H1 (cell line): ENCODE data around the gene HEATR5A. TPM values are rescaled to one million over a fixed set of nuclear protein-coding genes. Genes with fewer than 3 reads are reported as not detected.

Experiments used
- CTCF ChIA-PET: fragments of 300-600 bp; sonication (Branson Sonifier 250); formaldehyde crosslinking; loops from one replicate; lab custom pipeline; 2021; ENCODE audit not compliant: partially characterized antibody; lab: Charles Lee
- POLR2A ChIA-PET: fragments of 300-600 bp; sonication (Branson Sonifier 250); formaldehyde crosslinking; loops from one replicate; lab custom pipeline; 2021; ENCODE audit warnings: inconsistent platforms; ENCODE audit not compliant: partially characterized antibody; lab: Charles Lee
- DNase-seq, 2 experiments: peaks; one replicate each; pipeline versions ENCODE4 v3.0.0 to v3.0.0-alpha.2; 2010 to 2022; ENCODE audit warnings: low spot score in 2 of 2, low read depth in 1 of 2, mixed read lengths in 1 of 2
- FAIRE-seq: peaks from 2 replicates; lab custom pipeline; 2011; peaks lifted over from hg19 to GRCh38; lab: Jason Lieb, UNC
- H2AFZ ChIP-seq: 2 replicates; pipeline ENCODE4 v1.8.1; 2012; ENCODE audit warnings: low read length, inconsistent platforms
- H2AK5ac ChIP-seq: 2 replicates; pipeline ENCODE4 v1.6.1; 2013; ENCODE audit warnings: low read depth, low read length
- H2BK120ac ChIP-seq: replicated peaks from 2 replicates; pipeline ENCODE3; 2013; ENCODE audit warnings: low read depth, low read length, inconsistent platforms
- H2BK12ac ChIP-seq: 2 replicates; pipeline ENCODE4 v1.6.1; 2013; ENCODE audit warnings: low read depth, low read length
- H2BK15ac ChIP-seq: 2 replicates; pipeline ENCODE4 v1.6.1; 2013; ENCODE audit warnings: low read length
- H2BK20ac ChIP-seq: 2 replicates; pipeline ENCODE4 v1.6.1; 2013; ENCODE audit warnings: low read length
- H2BK5ac ChIP-seq: 2 replicates; pipeline ENCODE4 v1.6.1; 2013; ENCODE audit warnings: low read depth, low read length
- H3K14ac ChIP-seq: 2 replicates; pipeline ENCODE4 v1.6.1; 2013; ENCODE audit warnings: inconsistent platforms; ENCODE audit not compliant: insufficient read length
- H3K18ac ChIP-seq: 2 replicates; pipeline ENCODE4 v1.6.1; 2013; ENCODE audit warnings: low read length; ENCODE audit errors: extremely low read depth
- H3K23ac ChIP-seq: 2 replicates; pipeline ENCODE4 v1.6.1; 2013; ENCODE audit warnings: inconsistent platforms; ENCODE audit not compliant: insufficient read length
- H3K23me2 ChIP-seq: 2 replicates; pipeline ENCODE4 v1.6.1; 2013; ENCODE audit warnings: low read depth, low read length
- H3K27ac ChIP-seq: 2 replicates; pipeline ENCODE4 v1.6.1; 2011; ENCODE audit warnings: low read depth, low read length, inconsistent platforms
- H3K27me3 ChIP-seq, 4 experiments: replicated peaks in 1 of 4; 1 replicate in 1 of 4; 2 replicates in 3 of 4; pipeline versions ENCODE4 v1.6.1 to v1.8.1; 2011 to 2013; ENCODE audit warnings: low read length in 3 of 4, mild to moderate bottlenecking in 3 of 4, inconsistent platforms in 2 of 4, mixed read lengths in 2 of 4, moderate library complexity in 1 of 4; ENCODE audit not compliant: control insufficient read depth in 3 of 4, insufficient read depth in 3 of 4; ENCODE audit errors: extremely low read depth in 1 of 4
- H3K36me3 ChIP-seq, 4 experiments: 2 replicates each; pipeline versions ENCODE4 v1.6.1 to v1.8.1; 2011 to 2013; ENCODE audit warnings: mild to moderate bottlenecking in 4 of 4, low read length in 3 of 4, moderate library complexity in 2 of 4, control low read depth in 1 of 4, inconsistent platforms in 1 of 4; ENCODE audit not compliant: insufficient read depth in 4 of 4, control insufficient read depth in 2 of 4
- H3K4ac ChIP-seq: replicated peaks from 2 replicates; pipeline ENCODE3; 2013; ENCODE audit warnings: low read length, low read depth, mixed read lengths, inconsistent platforms; ENCODE audit not compliant: insufficient read length
- H3K4me1 ChIP-seq, 4 experiments: replicated peaks in 1 of 4; 1 replicate in 1 of 4; 2 replicates in 3 of 4; pipeline versions ENCODE4 v1.6.1 to v1.8.1; 2011 to 2013; ENCODE audit warnings: low read length in 3 of 4, inconsistent platforms in 2 of 4, mixed read lengths in 1 of 4; ENCODE audit not compliant: insufficient read depth in 4 of 4, control insufficient read depth in 3 of 4
- H3K4me2 ChIP-seq, 2 experiments: 2 replicates each; pipeline versions ENCODE4 v1.6.1 to v1.8.1; 2011 to 2013; ENCODE audit warnings: low read depth in 2 of 2, low read length in 2 of 2, control low read depth in 1 of 2, inconsistent platforms in 1 of 2, mild to moderate bottlenecking in 1 of 2; ENCODE audit not compliant: insufficient read depth in 1 of 2
- H3K4me3 ChIP-seq, 4 experiments: fragments of 200-600, 300-600 bp in 1 of 4; sonication (generic), shearing (Covaris generic), sonication (Bioruptor Twin) in 1 of 4; 2 replicates each; pipeline versions ENCODE4 v1.5.1 to v1.8.1; 2011 to 2016; ENCODE audit warnings: low read length in 4 of 4, low read depth in 3 of 4, control low read depth in 2 of 4, inconsistent platforms in 2 of 4, mild to moderate bottlenecking in 2 of 4, mixed read lengths in 1 of 4, moderate library complexity in 1 of 4; ENCODE audit not compliant: insufficient read depth in 2 of 4; ENCODE audit errors: extremely low read depth in 1 of 4
- H3K56ac ChIP-seq: replicated peaks from 2 replicates; pipeline ENCODE3; 2013; ENCODE audit warnings: low read depth, mild to moderate bottlenecking, mixed read lengths, low read length, inconsistent platforms; ENCODE audit not compliant: insufficient read length
- H3K79me1 ChIP-seq: 2 replicates; pipeline ENCODE4 v1.6.1; 2013; ENCODE audit warnings: low read depth, low read length, control low read depth
- H3K79me2 ChIP-seq, 2 experiments: 2 replicates each; pipeline versions ENCODE4 v1.6.1 to v1.8.1; 2012 to 2013; ENCODE audit warnings: low read length in 2 of 2, mild to moderate bottlenecking in 2 of 2, inconsistent platforms in 1 of 2; ENCODE audit not compliant: insufficient read depth in 2 of 2, control insufficient read depth in 1 of 2
- H3K9ac ChIP-seq, 4 experiments: replicated peaks in 1 of 4; 1 replicate in 1 of 4; 2 replicates in 3 of 4; pipeline versions ENCODE4 v1.6.1 to v1.8.1; 2011 to 2013; ENCODE audit warnings: low read depth in 3 of 4, low read length in 3 of 4, control low read depth in 2 of 4, mild to moderate bottlenecking in 2 of 4, moderate library complexity in 2 of 4, inconsistent platforms in 1 of 4; ENCODE audit errors: extremely low read depth in 1 of 4
- H3K9me3 ChIP-seq, 2 experiments: 2 replicates each; pipeline versions ENCODE4 v1.6.1 to v1.8.1; 2012 to 2013; ENCODE audit warnings: mild to moderate bottlenecking in 2 of 2, moderate library complexity in 2 of 2, control low read depth in 1 of 2, inconsistent platforms in 1 of 2, low read depth in 1 of 2, low read length in 1 of 2, mixed read lengths in 1 of 2; ENCODE audit not compliant: insufficient read depth in 2 of 2
- H4K20me1 ChIP-seq, 2 experiments: replicated peaks in 1 of 2; 2 replicates each; pipeline versions ENCODE3 to v1.8.1; 2011 to 2013; ENCODE audit warnings: inconsistent platforms in 2 of 2, low read length in 2 of 2, mild to moderate bottlenecking in 1 of 2; ENCODE audit not compliant: insufficient read depth in 2 of 2, control insufficient read depth in 1 of 2
- H4K5ac ChIP-seq: 2 replicates; pipeline ENCODE4 v1.6.1; 2013; ENCODE audit warnings: low read length, low read depth, mixed read lengths, inconsistent platforms; ENCODE audit not compliant: insufficient read length
- H4K8ac ChIP-seq: 2 replicates; pipeline ENCODE4 v1.8.0; 2013; ENCODE audit warnings: mild to moderate bottlenecking, moderate library complexity, low read length, inconsistent platforms; ENCODE audit not compliant: insufficient read depth; ENCODE audit errors: extremely low read depth
- H4K91ac ChIP-seq: replicated peaks from 2 replicates; pipeline ENCODE3; 2013; ENCODE audit warnings: low read length, mixed read lengths, inconsistent platforms; ENCODE audit not compliant: insufficient read length
- CHD1 ChIP-seq: IDR thresholded peaks from 2 replicates; pipeline ENCODE4 v1.6.1; 2012; ENCODE audit warnings: low read depth, low read length, improper control_type of control experiment
- NANOG ChIP-seq: IDR thresholded peaks from 2 replicates; pipeline ENCODE4 v1.6.1; 2011; ENCODE audit warnings: low read length, low read depth, mild to moderate bottlenecking, inconsistent platforms; ENCODE audit not compliant: insufficient read depth, poor library complexity, severe bottlenecking
- NRF1 ChIP-seq: IDR thresholded peaks from 2 replicates; pipeline ENCODE4 v1.6.1; 2011; ENCODE audit warnings: mild to moderate bottlenecking, low read depth, low read length, improper control_type of control experiment
- POU5F1 ChIP-seq: IDR thresholded peaks from 2 replicates; pipeline ENCODE4 v1.6.1; 2011; ENCODE audit warnings: low read depth, mild to moderate bottlenecking, low read length, moderate library complexity
- RFX5 ChIP-seq: IDR thresholded peaks from 2 replicates; pipeline ENCODE4 v1.6.1; 2011; ENCODE audit warnings: low read depth, low read length, improper control_type of control experiment, borderline replicate concordance
- WGBS, 2 experiments: shearing (Covaris generic) in 1 of 2; methylation state at CpG; one replicate each; pipeline versions ENCODE4 v1.1.6 to v1.1.7; 2013 to 2015; ENCODE audit warnings: low lambda C conversion rate in 2 of 2, mixed read lengths in 2 of 2, inconsistent platforms in 1 of 2, low coverage in 1 of 2, missing lambda C conversion rate in 1 of 2; ENCODE audit not compliant: insufficient replicate concordance in 2 of 2, insufficient coverage in 1 of 2, insufficient read length in 1 of 2; ENCODE audit errors: extremely low coverage in 1 of 2, missing lambda C conversion rate in 1 of 2; 5-methylcytosine and 5-hydroxymethylcytosine counted together
- polyA plus RNA-seq, 7 experiments: library from polyadenylated mRNA; depleted of rRNA in 3 of 7; stranded (reverse) in 5 of 7; unstranded in 2 of 7; fragments of >200 nt in 5 of 7; fragments of 200-250 nt in 2 of 7; gene quantifications; 1 replicate in 5 of 7; 2 replicates in 1 of 7; 4 replicates in 1 of 7; pipeline versions ENCODE4 v1.2.1 to v1.2.3, GENCODE V29; 2011 to 2013; ENCODE audit warnings: missing spikeins in 2 of 7, mixed read lengths in 2 of 7
- total RNA-seq: library from RNA; stranded (reverse); fragmentation: NEBNext Ultra II Directional; extraction: Animal tissue kit (Norgen Biotek cat#: 25700); gene quantifications from 2 replicates; pipeline ENCODE4 v1.2.1, GENCODE V29; 2021

HEATR5A gene
- total and polyA plus RNA-seq, 2 of the 8 experiments (the other 6 are each of a cell fraction or from before 2014, with no cell fraction given), result 9.0 to 36.2 TPM

DNA sequence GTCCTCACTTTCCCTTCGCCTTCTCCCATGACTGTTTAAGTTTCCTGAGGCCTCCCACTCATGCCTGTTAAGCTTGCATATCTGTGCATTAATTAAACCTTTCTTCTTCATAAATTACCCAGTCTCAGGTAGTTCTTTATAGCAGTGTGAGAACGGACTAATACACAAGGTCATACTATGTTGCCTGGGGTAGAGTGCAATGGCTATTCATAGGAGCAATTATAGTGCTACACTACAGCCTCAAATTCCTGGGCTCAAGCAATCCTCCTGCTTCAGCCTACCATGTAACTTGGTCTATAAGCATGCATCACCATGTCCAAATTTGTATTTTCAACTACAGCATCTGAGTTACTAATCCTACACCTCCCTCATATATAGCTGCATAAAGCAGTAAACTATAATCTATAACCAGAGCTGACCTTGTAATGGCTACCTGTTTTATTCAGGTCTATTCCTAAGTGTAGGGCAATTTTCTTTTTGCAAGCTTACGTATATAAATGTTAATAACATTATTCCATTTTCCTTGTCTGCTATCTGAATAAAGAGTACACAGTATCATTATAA is 18.9 kb downstream of the HEATR5A start:
- no peaks in the 10 kb centered on the region for H3K27me3 ChIP-seq
- H2BK15ac ChIP-seq, result no peak overlapping the region
- H3K27ac ChIP-seq, result no peak overlapping the region
- H3K23ac ChIP-seq, result no peak overlapping the region
- H3K79me2 ChIP-seq, result 0 out of 4 replicates have a peak, but pooled peaks cover 0 to 3% of the 10 kb centered on the region in 2 experiments
- H2AK5ac ChIP-seq, result no peak overlapping the region
- ChIA-PET CTCF (interaction anchor here (2.2 kb wide), 1 partner anchor 15 kb away, joined by 9 read pairs; no protein-coding TSS in a partner anchor), POLR2A (no interaction called here)
- no peak overlapping the region for H2BK20ac ChIP-seq
- no peaks in the 10 kb centered on the region for H4K20me1 ChIP-seq
- no peak overlapping the region for H2AFZ ChIP-seq
- H2BK5ac ChIP-seq, result no peak overlapping the region
- H3K9ac ChIP-seq, result no peak overlapping the region
- no peaks in the 10 kb centered on the region for H3K79me1 ChIP-seq
- H3K4me2 ChIP-seq, result no peak overlapping the region
- no peak overlapping the region for H3K56ac ChIP-seq
- no peak overlapping the region for H3K4ac ChIP-seq
- TF ChIP-seq RFX5 (no peak), POU5F1 (no peak), NRF1 (no peak), NANOG (no peak), CHD1 (no peak)
- no peaks in the 10 kb centered on the region for H3K23me2 ChIP-seq
- H2BK120ac ChIP-seq, result no peak overlapping the region
- WGBS, 2 experiments, result 86% methylated on average over 3 of the region's 3 CpGs; no CpG with 5 or more reads in 1 of the 2 experiments
- no peaks in the 10 kb centered on the region for H3K4me1 ChIP-seq
- no peak overlapping the region for H4K5ac ChIP-seq
- no peak overlapping the region for H3K4me3 ChIP-seq
- no peaks in the 10 kb centered on the region for H3K9me3 ChIP-seq
- no peak overlapping the region for H4K91ac ChIP-seq
- FAIRE-seq, result no peak
- H3K18ac ChIP-seq, result no peak overlapping the region
- H2BK12ac ChIP-seq, result no peak overlapping the region
- DNase-seq, result no peak
- no peak overlapping the region for H3K14ac ChIP-seq
- H3K36me3 ChIP-seq, result peaks cover 0 to 9% (median 2%) of the 10 kb centered on the region in 4 experiments; a peak in 2 of 8 replicates
- no peak overlapping the region for H4K8ac ChIP-seq
